Suprapubic skin (tissue), 4 donors: ENCODE measurements around the gene BUD13. TPM values are rescaled to one million over a fixed set of nuclear protein-coding genes. Genes with fewer than 3 reads are reported as not detected.
A peak's percentile ranks its signal among the peaks of the same experiment; 100 is the strongest.

Experiments
- DNase-seq, 2 donors: peaks; one replicate each; pipeline ENCODE4 v3.0.0-alpha.2; 2019; ENCODE audit warnings: low spot score in 2 of 2
- H3K27ac ChIP-seq: fragments of 200-600 bp; sonication (generic); one replicate; pipeline ENCODE4 v1.5.1; 2019
- H3K27me3 ChIP-seq: fragments of 200-600 bp; sonication (generic); one replicate; pipeline ENCODE4 v1.5.1; 2019
- H3K36me3 ChIP-seq: fragments of 200-600 bp; sonication (generic); one replicate; pipeline ENCODE4 v1.5.1; 2019
- H3K4me1 ChIP-seq: fragments of 200-600 bp; sonication (generic); one replicate; pipeline ENCODE4 v1.5.1; 2019
- H3K4me3 ChIP-seq: fragments of 200-600 bp; sonication (generic); one replicate; pipeline ENCODE4 v1.5.1; 2019; ENCODE audit warnings: mild to moderate bottlenecking
- H3K9me3 ChIP-seq: fragments of 200-600 bp; sonication (generic); one replicate; pipeline ENCODE4 v1.5.1; 2019
- CTCF ChIP-seq, 2 donors: fragments of 200-600 bp in 1 of 2; fragments of 450-650 bp in 1 of 2; sonication (generic) in 1 of 2; IDR thresholded peaks; one replicate each; pipeline ENCODE4 v1.5.1; 2016 to 2019; ENCODE audit warnings: antibody characterized with exemption in 2 of 2, mild to moderate bottlenecking in 1 of 2, moderate library complexity in 1 of 2
- EP300 ChIP-seq: sonication (generic); formaldehyde crosslinking; IDR thresholded peaks from one replicate; pipeline ENCODE4 v1.6.1; 2017; ENCODE audit warnings: antibody characterized with exemption
- POLR2A ChIP-seq, 2 donors: fragments of 450-650 bp; IDR thresholded peaks; one replicate each; pipeline ENCODE4 v1.6.1; 2017; ENCODE audit warnings: antibody characterized with exemption in 2 of 2, mild to moderate bottlenecking in 2 of 2, moderate library complexity in 2 of 2
- POLR2AphosphoS5 ChIP-seq, 3 donors: sonication (generic); formaldehyde crosslinking; IDR thresholded peaks; one replicate each; pipeline ENCODE4 v1.6.1; 2017; ENCODE audit warnings: antibody characterized with exemption in 3 of 3
- WGBS: methylation state at CpG from one replicate; pipeline ENCODE4 v1.1.5; 2018; 5-methylcytosine and 5-hydroxymethylcytosine counted together
- total RNA-seq, 4 donors: library from RNA; depleted of rRNA; stranded (reverse); fragments of >200 nt; gene quantifications; one replicate each; pipeline ENCODE4 v1.1.0, GENCODE V29; 2016

The BUD13 gene
- total RNA-seq, 4 donors from 2014 or later = 11.5 to 19.4 (median 14.3) TPM

- H3K4me3 ChIP-seq = no peak overlapping the region
- DNase-seq = peak in 1 of 2 donors; percentile 21
- no peaks in the 10 kb centered on the region for H3K9me3 ChIP-seq
- peaks cover 2% of the 10 kb centered on the region for H3K27me3 ChIP-seq
- 85% methylated on average over 11 of the region's 11 CpGs for whole genome bisulfite sequencing
- H3K36me3 ChIP-seq = no peaks in the 10 kb centered on the region
- H3K4me1 ChIP-seq = peaks cover 15% of the 10 kb centered on the region
- no peak overlapping the region for H3K27ac ChIP-seq
- TF ChIP-seq POLR2AphosphoS5 (IDR thresholded peaks at IDR 0.05) = no peak
- no peak for TF ChIP-seq POLR2A (IDR thresholded peaks at IDR 0.05)
- no peak for TF ChIP-seq EP300
- TF ChIP-seq CTCF (IDR thresholded peaks at IDR 0.05) = no peak
These were observed 38.7 kb downstream of the BUD13 start for GRCh38 chr11:116733969-116734508.

- TF ChIP-seq CTCF (IDR thresholded peaks at IDR 0.05) (no peak), POLR2AphosphoS5 (IDR thresholded peaks at IDR 0.05) (no peak), EP300 (no peak), POLR2A (IDR thresholded peaks at IDR 0.05) (no peak)
- peak in 1 of 2 donors; percentile 46 for DNase-seq
- Histone ChIP-seq H3K36me3 (no peaks in the 10 kb centered on the region), H3K27me3 (peaks cover 2% of the 10 kb centered on the region), H3K4me1 (peaks cover 15% of the 10 kb centered on the region), H3K4me3 (no peak overlapping the region), H3K9me3 (no peaks in the 10 kb centered on the region), H3K27ac (no peak overlapping the region)
- WGBS = 71% methylated on average over 10 of the region's 10 CpGs
These were observed 39.6 kb downstream of the BUD13 start for GRCh38 chr11:116733043-116733755.

GRCh38 chr11:116732271-116733042 is 40.3 kb downstream of the BUD13 start:
- Histone ChIP-seq H3K4me1 (peaks cover 15% of the 10 kb centered on the region), H3K27me3 (peaks cover 2% of the 10 kb centered on the region), H3K27ac (no peak overlapping the region), H3K36me3 (no peaks in the 10 kb centered on the region), H3K4me3 (no peak overlapping the region), H3K9me3 (no peaks in the 10 kb centered on the region)
- TF ChIP-seq CTCF (IDR thresholded peaks at IDR 0.05) (peak; percentile 26 to 87), POLR2A (IDR thresholded peaks at IDR 0.05) (no peak)
- 16% methylated on average over 13 of the region's 25 CpGs for WGBS
- DNase-seq = peak; percentile 65 to 84

- no peak overlapping the region for H3K4me3 ChIP-seq
- 60% methylated on average over 1 of the region's 2 CpGs for WGBS
- H3K27me3 ChIP-seq = peaks cover 2% of the 10 kb centered on the region
- peaks cover 16% of the 10 kb centered on the region for H3K4me1 ChIP-seq
- TF ChIP-seq POLR2A (IDR thresholded peaks at IDR 0.05) = no peak
- no peak for TF ChIP-seq EP300
- TF ChIP-seq CTCF (IDR thresholded peaks at IDR 0.05) = no peak
- no peak for TF ChIP-seq POLR2AphosphoS5 (IDR thresholded peaks at IDR 0.05)
- peak in 1 of 2 donors; percentile 42 for DNase-seq
- no peaks in the 10 kb centered on the region for H3K36me3 ChIP-seq
- H3K27ac ChIP-seq = no peak overlapping the region
- no peaks in the 10 kb centered on the region for H3K9me3 ChIP-seq
These were observed 41.0 kb downstream of the BUD13 start for GRCh38 chr11:116731821-116732220.
